PC-9 (cell line): ENCODE data around the gene TRIM61. TPM values are rescaled to one million over a fixed set of nuclear protein-coding genes. Genes with fewer than 3 reads are reported as not detected.
"Not testable (repeated sequence)": the region's sequence is repeated elsewhere in the genome, so short reads cannot be mapped to it uniquely, and the experiment has no call there.

Experiments
- BruUV-seq: library from RNA; stranded (reverse); fragments of 400-500 nt; replicated peaks from 2 replicates; lab custom pipeline; 2021; lab: Mats Ljungman, UMichigan
- CTCF ChIA-PET: fragments of 300-600 bp; sonication (Branson Sonifier 250); formaldehyde crosslinking; loops from one replicate; lab custom pipeline; 2022; ENCODE audit warnings: antibody characterized with exemption; lab: Charles Lee
- POLR2A ChIA-PET: fragments of 300-600 bp; sonication (Branson Sonifier 250); formaldehyde crosslinking; loops from one replicate; lab custom pipeline; 2022; ENCODE audit warnings: antibody characterized with exemption; ENCODE audit not compliant: unreplicated experiment; lab: Charles Lee
- DNase-seq, 2 experiments: peaks; one replicate each; pipeline versions ENCODE4 v3.0.0 to v3.0.0-alpha.2; 2015 to 2022; ENCODE audit warnings: mixed read lengths in 1 of 2
- H2AFZ ChIP-seq: fragments of 200-600 bp; sonication (generic); 2 replicates; pipeline ENCODE4 v1.8.1; 2017; ENCODE audit warnings: antibody characterized with exemption
- H3F3A ChIP-seq: fragments of 200-600 bp; sonication (generic); 2 replicates; pipeline ENCODE4 v1.8.1; 2017; ENCODE audit warnings: antibody characterized with exemption, mild to moderate bottlenecking, low read depth; ENCODE audit not compliant: insufficient read depth
- H3K27ac ChIP-seq: fragments of 200-600 bp; sonication (generic); 2 replicates; pipeline ENCODE4 v1.6.1; 2016; ENCODE audit warnings: mixed run types
- H3K27me3 ChIP-seq: fragments of 200-600 bp; sonication (generic); 2 replicates; pipeline ENCODE4 v1.6.1; 2016; ENCODE audit warnings: low read depth, mixed run types; ENCODE audit not compliant: insufficient read depth
- H3K36me3 ChIP-seq: fragments of 200-600 bp; sonication (generic); 2 replicates; pipeline ENCODE4 v1.6.1; 2016; ENCODE audit warnings: low read depth, mixed run types
- H3K4me1 ChIP-seq: fragments of 200-600 bp; sonication (generic); replicated peaks from 2 replicates; pipeline ENCODE4 v1.6.1; 2016; ENCODE audit warnings: mixed run types; ENCODE audit not compliant: insufficient read depth
- H3K4me2 ChIP-seq: fragments of 200-600 bp; sonication (generic); 2 replicates; pipeline ENCODE4 v1.6.1; 2017; ENCODE audit warnings: mixed run types
- H3K4me3 ChIP-seq: fragments of 200-600 bp; sonication (generic); 2 replicates; pipeline ENCODE4 v1.6.1; 2016; ENCODE audit warnings: mixed run types
- H3K79me2 ChIP-seq: fragments of 200-600 bp; sonication (generic); 2 replicates; pipeline ENCODE4 v1.6.1; 2017; ENCODE audit warnings: low read depth, mixed run types
- H3K9me2 ChIP-seq: fragments of 200-600 bp; sonication (generic); 2 replicates; pipeline ENCODE4 v1.8.1; 2017; ENCODE audit warnings: mild to moderate bottlenecking; ENCODE audit not compliant: insufficient read depth
- H3K9me3 ChIP-seq: fragments of 200-600 bp; sonication (generic); 2 replicates; pipeline ENCODE4 v1.8.1; 2016; ENCODE audit warnings: low read depth; ENCODE audit not compliant: insufficient read depth
- H4K20me1 ChIP-seq: fragments of 200-600 bp; sonication (generic); 2 replicates; pipeline ENCODE4 v1.8.1; 2017; ENCODE audit not compliant: insufficient read depth
- EZH2 ChIP-seq: fragments of 200-600 bp; sonication (generic); IDR thresholded peaks from 2 replicates; pipeline ENCODE4 v1.8.0; 2017; ENCODE audit warnings: antibody characterized with exemption, low read depth
- intact Hi-C: fragments of 100-400 bp; cut with micrococcal nuclease; formaldehyde crosslinking; loops from one replicate; pipeline ENCODE4 v1.10.0; 2022; ENCODE audit not compliant: unreplicated experiment
- total RNA-seq: library from RNA; stranded (reverse); gene quantifications from 2 replicates; pipeline ENCODE4 v1.2.3, GENCODE V29; 2021
- TF ChIP-seq, protein P1 (sequence below): fragments of 200-600 bp; sonication (generic); conservative IDR thresholded peaks from 2 replicates; pipeline ENCODE4 v1.6.1; 2017; ENCODE audit warnings: mixed run types, antibody characterized with exemption, mild to moderate bottlenecking, moderate library complexity

TRIM61 gene
- total RNA-seq, 1 experiment from 2014 or later, result 0.61 TPM

DNA sequence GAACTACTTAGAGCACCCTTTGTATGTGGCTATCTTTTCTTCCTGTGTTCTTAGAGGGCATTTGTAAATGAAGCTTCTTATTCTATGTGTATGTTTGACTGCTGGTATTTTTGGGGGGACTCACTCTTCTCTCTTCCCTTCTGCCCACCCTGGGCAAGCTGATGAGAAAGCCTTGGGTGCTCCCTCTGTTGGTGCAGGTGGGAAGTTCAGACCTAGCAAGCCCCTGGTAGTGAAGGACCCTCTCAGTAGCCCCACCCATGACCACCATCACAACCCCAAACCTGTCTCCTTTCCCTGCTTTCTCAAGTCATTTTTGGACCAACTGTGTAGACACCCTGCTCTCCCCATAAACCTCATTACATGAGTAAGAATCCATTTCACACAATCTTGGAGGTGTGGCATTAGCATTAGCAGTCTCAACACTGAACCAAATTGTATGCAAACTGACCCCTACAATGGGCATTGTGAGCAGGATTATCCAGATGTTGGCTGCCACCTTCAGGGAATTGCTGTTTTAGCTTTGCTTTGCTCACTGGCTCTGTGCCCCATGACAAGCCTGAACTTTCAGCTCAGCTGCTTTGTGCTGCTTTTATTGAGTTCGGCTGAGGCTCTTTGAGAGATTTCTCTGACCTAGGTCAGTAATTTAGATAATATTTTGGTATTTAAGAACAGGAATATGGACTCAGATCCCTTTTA, 27.9 kb downstream of the TRIM61 start:
- Histone ChIP-seq H3K9me3 (no peaks in the 10 kb centered on the region), H3K27me3 (no peaks in the 10 kb centered on the region), H3F3A (no peaks in the 10 kb centered on the region), H2AFZ (no peak overlapping the region), H3K4me2 (no peak overlapping the region), H3K9me2 (no peaks in the 10 kb centered on the region), H3K36me3 (no peaks in the 10 kb centered on the region), H3K4me1 (no peaks in the 10 kb centered on the region), H3K4me3 (no peak overlapping the region), H4K20me1 (no peaks in the 10 kb centered on the region), H3K79me2 (no peaks in the 10 kb centered on the region), H3K27ac (no peak overlapping the region)
- no peak for DNase-seq
- intact Hi-C loops, result no loop called here
- ChIA-PET POLR2A (no interaction called here), CTCF (interaction anchor here (0.6 to 0.9 kb wide), 2 partner anchors 114 to 181 kb away, joined by 3 read pairs; no protein-coding TSS in a partner anchor)
- BruUV-seq, result no TSS peak
- no peak for TF ChIP-seq EZH2

DNA sequence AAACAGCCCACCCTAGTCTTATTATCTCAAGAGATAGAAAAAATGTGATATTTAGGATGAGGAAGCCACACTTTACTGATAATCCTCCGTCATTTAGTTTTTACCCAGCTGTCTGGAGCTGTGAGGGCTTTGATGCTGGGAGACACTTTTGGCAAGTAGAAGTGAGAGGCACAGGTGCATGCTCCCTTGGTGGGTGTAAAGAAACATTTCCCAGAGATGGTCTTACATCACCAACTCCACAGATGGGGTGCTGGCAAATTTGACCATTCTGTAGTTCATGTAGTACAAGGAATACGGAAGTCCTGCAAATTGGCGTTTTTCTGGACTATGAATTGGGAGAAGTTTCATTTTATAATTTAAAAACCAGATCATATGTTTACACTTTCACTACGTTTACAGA, 28.5 kb downstream of the TRIM61 start:
- Histone ChIP-seq H4K20me1 (no peaks in the 10 kb centered on the region), H3K9me3 (no peaks in the 10 kb centered on the region), H3K9me2 (no peaks in the 10 kb centered on the region), H3K4me3 (no peak overlapping the region), H3K79me2 (no peaks in the 10 kb centered on the region), H3K36me3 (no peaks in the 10 kb centered on the region), H3K27me3 (no peaks in the 10 kb centered on the region), H2AFZ (no peak overlapping the region), H3K4me2 (no peak overlapping the region), H3F3A (no peaks in the 10 kb centered on the region), H3K4me1 (no peaks in the 10 kb centered on the region), H3K27ac (no peak overlapping the region)
- TF ChIP-seq EZH2, result no peak
- TF ChIP-seq, protein P1, sequence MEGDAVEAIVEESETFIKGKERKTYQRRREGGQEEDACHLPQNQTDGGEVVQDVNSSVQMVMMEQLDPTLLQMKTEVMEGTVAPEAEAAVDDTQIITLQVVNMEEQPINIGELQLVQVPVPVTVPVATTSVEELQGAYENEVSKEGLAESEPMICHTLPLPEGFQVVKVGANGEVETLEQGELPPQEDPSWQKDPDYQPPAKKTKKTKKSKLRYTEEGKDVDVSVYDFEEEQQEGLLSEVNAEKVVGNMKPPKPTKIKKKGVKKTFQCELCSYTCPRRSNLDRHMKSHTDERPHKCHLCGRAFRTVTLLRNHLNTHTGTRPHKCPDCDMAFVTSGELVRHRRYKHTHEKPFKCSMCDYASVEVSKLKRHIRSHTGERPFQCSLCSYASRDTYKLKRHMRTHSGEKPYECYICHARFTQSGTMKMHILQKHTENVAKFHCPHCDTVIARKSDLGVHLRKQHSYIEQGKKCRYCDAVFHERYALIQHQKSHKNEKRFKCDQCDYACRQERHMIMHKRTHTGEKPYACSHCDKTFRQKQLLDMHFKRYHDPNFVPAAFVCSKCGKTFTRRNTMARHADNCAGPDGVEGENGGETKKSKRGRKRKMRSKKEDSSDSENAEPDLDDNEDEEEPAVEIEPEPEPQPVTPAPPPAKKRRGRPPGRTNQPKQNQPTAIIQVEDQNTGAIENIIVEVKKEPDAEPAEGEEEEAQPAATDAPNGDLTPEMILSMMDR, result no peak
- BruUV-seq, result no TSS peak
- POLR2A ChIA-PET, result no interaction called here
- no peak for DNase-seq
- intact Hi-C loops, result no loop called here
- CTCF ChIA-PET, result interaction anchor here (0.6 to 0.9 kb wide), 2 partner anchors 114 to 181 kb away, joined by 3 read pairs; no protein-coding TSS in a partner anchor

DNA sequence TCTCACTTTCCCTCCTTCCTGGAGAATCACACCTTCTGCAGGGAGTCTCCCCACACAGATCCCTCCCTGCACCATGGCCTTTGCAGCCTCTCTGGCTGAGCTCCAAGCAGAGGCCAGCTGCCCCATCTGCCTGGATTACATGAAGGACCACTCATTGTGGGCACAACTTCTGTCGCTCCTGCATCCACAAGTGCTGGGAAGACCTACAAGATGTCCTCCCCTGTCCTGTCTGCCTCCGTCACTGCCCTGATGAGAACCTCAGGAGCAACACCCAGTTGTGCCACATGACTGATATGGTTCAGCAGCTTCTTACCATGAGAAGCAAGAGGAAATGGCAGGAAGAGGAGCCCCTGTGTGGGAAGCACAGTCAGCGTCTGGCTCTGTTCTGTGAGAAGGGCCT, 29.5 kb downstream of the TRIM61 start:
- H4K20me1 ChIP-seq, H3K36me3 ChIP-seq, DNase-seq, BruUV-seq, intact Hi-C loops, H3K27me3 ChIP-seq, H3K4me3 ChIP-seq, H2AFZ ChIP-seq, CTCF ChIA-PET, H3K9me2 ChIP-seq, H3F3A ChIP-seq, H3K27ac ChIP-seq, H3K4me2 ChIP-seq, H3K9me3 ChIP-seq, H3K79me2 ChIP-seq, POLR2A ChIA-PET, H3K4me1 ChIP-seq: not testable (repeated sequence)

DNA sequence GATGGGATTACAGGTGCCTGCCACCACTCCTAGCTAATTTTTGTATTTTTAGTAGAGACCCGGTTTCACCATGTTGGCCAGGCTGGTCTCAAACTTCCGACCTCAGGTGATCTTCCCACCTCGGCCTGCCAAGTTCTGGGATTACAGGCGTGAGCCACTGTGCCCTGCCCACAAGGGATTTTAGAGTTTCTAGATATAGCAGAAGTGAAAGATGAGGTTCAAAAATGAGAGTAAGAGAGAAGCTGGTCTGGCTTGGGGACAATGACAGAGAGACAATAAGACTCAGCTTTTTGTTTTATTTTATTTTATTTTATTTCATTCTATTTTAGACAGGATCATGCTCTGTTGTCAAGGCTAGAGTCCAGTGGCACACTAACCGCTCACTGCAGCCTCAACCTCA, 30.6 kb downstream of the TRIM61 start:
- BruUV-seq, result no TSS peak
- H3F3A ChIP-seq, result no peaks in the 10 kb centered on the region
- ChIA-PET CTCF (no interaction called here), POLR2A (no interaction called here)
- H3K36me3 ChIP-seq, result no peaks in the 10 kb centered on the region
- H3K27me3 ChIP-seq, result no peaks in the 10 kb centered on the region
- no peaks in the 10 kb centered on the region for H3K9me3 ChIP-seq
- no peak for TF ChIP-seq EZH2
- TF ChIP-seq, protein P1, result no peak
- no peak overlapping the region for H3K4me2 ChIP-seq
- DNase-seq, result no peak
- H2AFZ ChIP-seq, result no peak overlapping the region
- H3K79me2 ChIP-seq, result no peaks in the 10 kb centered on the region
- H4K20me1 ChIP-seq, result no peaks in the 10 kb centered on the region
- H3K27ac ChIP-seq, result no peak overlapping the region
- intact Hi-C loops, result no loop called here
- H3K9me2 ChIP-seq, result no peaks in the 10 kb centered on the region
- H3K4me3 ChIP-seq, result no peak overlapping the region
- no peaks in the 10 kb centered on the region for H3K4me1 ChIP-seq
